Body of pancreas (tissue), 4 donors: ENCODE measurements around the gene CGNL1.

ENCODE experiments used
- CTCF ChIP-seq, 7 experiments: fragments of 450-650 bp in 4 of 7; fragments of 200-600 bp in 3 of 7; sonication (generic) in 3 of 7; IDR thresholded peaks; one replicate each; pipeline ENCODE4 v1.5.1; 2016 to 2019; ENCODE audit warnings: antibody characterized with exemption in 7 of 7
- POLR2A ChIP-seq, 3 donors: fragments of 450-650 bp; IDR thresholded peaks; one replicate each; pipeline ENCODE4 v1.6.1; 2016; ENCODE audit warnings: antibody characterized with exemption in 3 of 3, mild to moderate bottlenecking in 2 of 3

GRCh38 chr15:57358571-57358970 is 17.7 kb upstream of the CGNL1 start:
- TF ChIP-seq CTCF (IDR thresholded peaks at IDR 0.05) = no peak
- TF ChIP-seq POLR2A (IDR thresholded peaks at IDR 0.05) = no peak
